ENCODE measurements around the gene FGFR2. TPM values are rescaled to one million over a fixed set of nuclear protein-coding genes. Genes with fewer than 3 reads are reported as not detected.

FGFR2 gene
- total RNA-seq, 1 experiment from 2014 or later = 5.7 TPM

DNA sequence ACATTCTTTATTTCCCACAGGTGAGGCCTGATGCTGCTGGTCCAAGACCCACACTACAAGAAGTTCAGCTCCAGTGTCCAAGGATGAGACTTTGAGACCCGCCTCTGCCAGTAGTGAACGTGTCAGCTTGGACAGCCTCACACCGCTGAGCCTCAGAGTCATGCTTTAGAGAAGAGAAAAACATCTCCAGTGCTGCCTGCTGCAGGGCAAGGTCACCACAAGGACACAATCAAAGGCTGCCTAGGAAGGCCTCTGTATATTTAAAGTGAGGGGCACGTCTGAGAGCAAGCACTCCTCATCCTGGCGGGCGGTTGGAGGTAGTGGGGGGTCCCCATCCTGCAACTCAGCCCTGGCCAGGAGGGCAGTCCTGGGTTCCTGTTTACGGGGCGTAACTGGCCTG is 19.3 kb downstream of the FGFR2 start:
- POLR2A ChIA-PET = no interaction called here
- Histone ChIP-seq H3K4me1 (ENCODE audit: control insufficient read depth, insufficient read depth, low read length) (no peaks in the 10 kb centered on the region), H3K27ac (ENCODE audit: low read length) (no peak overlapping the region), H3K27me3 (ENCODE audit: control insufficient read depth, insufficient read depth, low read length) (no peaks in the 10 kb centered on the region), H3K9me3 (ENCODE audit: control insufficient read depth, insufficient read depth, low read depth, low read length) (no peaks in the 10 kb centered on the region), H3K4me3 (ENCODE audit: low read depth in 2 of 2, low read length in 2 of 2) (no peak overlapping the region), H3K36me3 (ENCODE audit: control insufficient read depth, insufficient read depth, low read length) (no peaks in the 10 kb centered on the region)
- intact Hi-C loops (cut with micrococcal nuclease; ENCODE audit: unreplicated experiment) = no loop called here
- no peak for TF ChIP-seq SIN3A (IDR thresholded peaks at IDR 0.05; ENCODE audit: borderline replicate concordance, insufficient read depth, low read depth, low read length)
- TF ChIP-seq TCF7L2 (IDR thresholded peaks at IDR 0.05; ENCODE audit: low read depth, low read length) = no peak
- DNase-seq (ENCODE audit: low read depth, low spot score) (no peak), ATAC-seq (no peak)
- in situ Hi-C loops (cut with HindIII; ENCODE audit: low pct_unique_long_range_greater_than_20kb, low sequenced_read_pairs) = no loop called here
- no TSS peak for BruUV-seq (replicated peaks)
- CTCF ChIA-PET = no interaction called here

DNA sequence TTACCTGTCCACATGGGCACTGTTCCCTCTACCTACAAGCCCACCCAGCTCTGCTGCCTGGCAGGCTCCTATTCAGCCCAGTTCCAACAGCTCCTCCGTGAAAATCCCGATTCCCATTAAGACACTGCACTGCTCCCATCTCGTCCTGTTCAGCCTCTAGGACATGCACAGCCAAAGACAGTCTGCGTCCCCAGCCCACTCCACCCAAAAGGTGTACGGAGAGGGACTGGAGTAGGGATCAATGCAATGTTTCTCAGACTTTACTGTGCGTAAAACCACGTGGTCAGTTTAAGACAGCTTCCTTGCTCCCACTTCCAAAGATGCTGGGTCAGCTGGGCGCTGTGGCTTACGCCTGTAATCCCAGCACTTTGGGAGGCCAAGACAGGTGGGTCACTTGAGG is 19.9 kb downstream of the FGFR2 start:
- Histone ChIP-seq H3K27me3 (ENCODE audit: control insufficient read depth, insufficient read depth, low read length) (no peaks in the 10 kb centered on the region), H3K36me3 (ENCODE audit: control insufficient read depth, insufficient read depth, low read length) (no peaks in the 10 kb centered on the region), H3K9me3 (ENCODE audit: control insufficient read depth, insufficient read depth, low read depth, low read length) (no peaks in the 10 kb centered on the region), H3K4me1 (ENCODE audit: control insufficient read depth, insufficient read depth, low read length) (peaks cover 6% of the 10 kb centered on the region), H3K4me3 (ENCODE audit: low read depth in 2 of 2, low read length in 2 of 2) (no peak overlapping the region), H3K27ac (ENCODE audit: low read length) (no peak overlapping the region)
- ChIA-PET POLR2A (no interaction called here), CTCF (interaction anchor here (0.5 kb wide), 1 partner anchor 30 kb away, joined by 3 read pairs; no protein-coding TSS in a partner anchor)
- DNase-seq (ENCODE audit: low read depth, low spot score) = no peak
- BruUV-seq (replicated peaks) = no TSS peak
- no peak for ATAC-seq
- intact Hi-C loops (cut with micrococcal nuclease; ENCODE audit: unreplicated experiment) = no loop called here
- TF ChIP-seq SIN3A (IDR thresholded peaks at IDR 0.05; ENCODE audit: borderline replicate concordance, insufficient read depth, low read depth, low read length) (no peak), POLR2AphosphoS5 (IDR thresholded peaks at IDR 0.05; ENCODE audit: low read depth, low read length) (no peak), TCF7L2 (IDR thresholded peaks at IDR 0.05; ENCODE audit: low read depth, low read length) (no peak)
- TF ChIP-seq, protein P1, sequence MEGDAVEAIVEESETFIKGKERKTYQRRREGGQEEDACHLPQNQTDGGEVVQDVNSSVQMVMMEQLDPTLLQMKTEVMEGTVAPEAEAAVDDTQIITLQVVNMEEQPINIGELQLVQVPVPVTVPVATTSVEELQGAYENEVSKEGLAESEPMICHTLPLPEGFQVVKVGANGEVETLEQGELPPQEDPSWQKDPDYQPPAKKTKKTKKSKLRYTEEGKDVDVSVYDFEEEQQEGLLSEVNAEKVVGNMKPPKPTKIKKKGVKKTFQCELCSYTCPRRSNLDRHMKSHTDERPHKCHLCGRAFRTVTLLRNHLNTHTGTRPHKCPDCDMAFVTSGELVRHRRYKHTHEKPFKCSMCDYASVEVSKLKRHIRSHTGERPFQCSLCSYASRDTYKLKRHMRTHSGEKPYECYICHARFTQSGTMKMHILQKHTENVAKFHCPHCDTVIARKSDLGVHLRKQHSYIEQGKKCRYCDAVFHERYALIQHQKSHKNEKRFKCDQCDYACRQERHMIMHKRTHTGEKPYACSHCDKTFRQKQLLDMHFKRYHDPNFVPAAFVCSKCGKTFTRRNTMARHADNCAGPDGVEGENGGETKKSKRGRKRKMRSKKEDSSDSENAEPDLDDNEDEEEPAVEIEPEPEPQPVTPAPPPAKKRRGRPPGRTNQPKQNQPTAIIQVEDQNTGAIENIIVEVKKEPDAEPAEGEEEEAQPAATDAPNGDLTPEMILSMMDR (IDR thresholded peaks at IDR 0.05) = no peak
- TF ChIP-seq, protein P2, sequence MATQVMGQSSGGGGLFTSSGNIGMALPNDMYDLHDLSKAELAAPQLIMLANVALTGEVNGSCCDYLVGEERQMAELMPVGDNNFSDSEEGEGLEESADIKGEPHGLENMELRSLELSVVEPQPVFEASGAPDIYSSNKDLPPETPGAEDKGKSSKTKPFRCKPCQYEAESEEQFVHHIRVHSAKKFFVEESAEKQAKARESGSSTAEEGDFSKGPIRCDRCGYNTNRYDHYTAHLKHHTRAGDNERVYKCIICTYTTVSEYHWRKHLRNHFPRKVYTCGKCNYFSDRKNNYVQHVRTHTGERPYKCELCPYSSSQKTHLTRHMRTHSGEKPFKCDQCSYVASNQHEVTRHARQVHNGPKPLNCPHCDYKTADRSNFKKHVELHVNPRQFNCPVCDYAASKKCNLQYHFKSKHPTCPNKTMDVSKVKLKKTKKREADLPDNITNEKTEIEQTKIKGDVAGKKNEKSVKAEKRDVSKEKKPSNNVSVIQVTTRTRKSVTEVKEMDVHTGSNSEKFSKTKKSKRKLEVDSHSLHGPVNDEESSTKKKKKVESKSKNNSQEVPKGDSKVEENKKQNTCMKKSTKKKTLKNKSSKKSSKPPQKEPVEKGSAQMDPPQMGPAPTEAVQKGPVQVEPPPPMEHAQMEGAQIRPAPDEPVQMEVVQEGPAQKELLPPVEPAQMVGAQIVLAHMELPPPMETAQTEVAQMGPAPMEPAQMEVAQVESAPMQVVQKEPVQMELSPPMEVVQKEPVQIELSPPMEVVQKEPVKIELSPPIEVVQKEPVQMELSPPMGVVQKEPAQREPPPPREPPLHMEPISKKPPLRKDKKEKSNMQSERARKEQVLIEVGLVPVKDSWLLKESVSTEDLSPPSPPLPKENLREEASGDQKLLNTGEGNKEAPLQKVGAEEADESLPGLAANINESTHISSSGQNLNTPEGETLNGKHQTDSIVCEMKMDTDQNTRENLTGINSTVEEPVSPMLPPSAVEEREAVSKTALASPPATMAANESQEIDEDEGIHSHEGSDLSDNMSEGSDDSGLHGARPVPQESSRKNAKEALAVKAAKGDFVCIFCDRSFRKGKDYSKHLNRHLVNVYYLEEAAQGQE (IDR thresholded peaks at IDR 0.05; ENCODE audit: insufficient read depth in 1 of 2, low read depth in 2 of 2, low read length in 1 of 2) = no peak
- in situ Hi-C loops (cut with HindIII; ENCODE audit: low pct_unique_long_range_greater_than_20kb, low sequenced_read_pairs) = no loop called here

DNA sequence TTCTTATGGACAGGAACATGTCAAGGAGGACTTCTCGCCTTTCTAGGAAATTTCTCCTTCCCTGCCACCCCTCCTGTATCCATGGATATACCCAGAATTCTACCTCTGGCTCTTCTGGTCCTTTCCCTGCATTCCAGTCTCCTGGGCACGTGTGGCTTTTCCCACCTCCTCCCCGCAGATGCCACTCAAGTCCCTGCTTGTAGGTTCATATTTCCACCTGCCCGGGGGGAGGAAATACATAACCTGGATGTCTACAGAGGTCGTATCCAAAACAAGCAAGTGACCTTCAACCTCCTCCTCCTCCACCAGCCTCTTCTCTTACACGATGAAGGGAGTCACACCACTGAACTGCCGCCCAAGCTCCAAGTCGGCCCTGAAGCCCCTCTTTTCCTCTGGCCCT is 20.7 kb downstream of the FGFR2 start:
- Histone ChIP-seq H3K36me3 (ENCODE audit: control insufficient read depth, insufficient read depth, low read length) (no peaks in the 10 kb centered on the region), H3K4me1 (ENCODE audit: control insufficient read depth, insufficient read depth, low read length) (peaks cover 13% of the 10 kb centered on the region), H3K9me3 (ENCODE audit: control insufficient read depth, insufficient read depth, low read depth, low read length) (no peaks in the 10 kb centered on the region), H3K27ac (ENCODE audit: low read length) (no peak overlapping the region), H3K4me3 (ENCODE audit: low read depth in 2 of 2, low read length in 2 of 2) (no peak overlapping the region), H3K27me3 (ENCODE audit: control insufficient read depth, insufficient read depth, low read length) (no peaks in the 10 kb centered on the region)
- in situ Hi-C loops (cut with HindIII; ENCODE audit: low pct_unique_long_range_greater_than_20kb, low sequenced_read_pairs) = no loop called here
- TF ChIP-seq POLR2AphosphoS5 (IDR thresholded peaks at IDR 0.05; ENCODE audit: low read depth, low read length) (no peak), TCF7L2 (IDR thresholded peaks at IDR 0.05; ENCODE audit: low read depth, low read length) (no peak), SIN3A (IDR thresholded peaks at IDR 0.05; ENCODE audit: borderline replicate concordance, insufficient read depth, low read depth, low read length) (no peak)
- TF ChIP-seq, protein P1 (IDR thresholded peaks at IDR 0.05) = no peak
- TF ChIP-seq, protein P2 (IDR thresholded peaks at IDR 0.05; ENCODE audit: insufficient read depth in 1 of 2, low read depth in 2 of 2, low read length in 1 of 2) = no peak
- BruUV-seq (replicated peaks) = no TSS peak
- ATAC-seq (no peak), DNase-seq (ENCODE audit: low read depth, low spot score) (no peak)
- ChIA-PET CTCF (no interaction called here), POLR2A (no interaction called here)
- intact Hi-C loops (cut with micrococcal nuclease; ENCODE audit: unreplicated experiment) = no loop called here

All from Panc1 (cell line).